ENCODE results near the gene PASK. TPM values are rescaled to one million over a fixed set of nuclear protein-coding genes. Genes with fewer than 3 reads are reported as not detected.

Gene PASK
- total RNA-seq, 1 experiment from 2014 or later, result 45.8 TPM

GRCh38 chr2:241142593-241142992, 6.7 kb downstream of the PASK start (continued):
- no peak for TF ChIP-seq SRF (IDR thresholded peaks at IDR 0.05; ENCODE audit: low read depth)
- no peak for TF ChIP-seq JUND (IDR thresholded peaks at IDR 0.05)
- no peak for TF ChIP-seq ELF1 (IDR thresholded peaks at IDR 0.05; ENCODE audit: borderline replicate concordance, low read depth)

DNA sequence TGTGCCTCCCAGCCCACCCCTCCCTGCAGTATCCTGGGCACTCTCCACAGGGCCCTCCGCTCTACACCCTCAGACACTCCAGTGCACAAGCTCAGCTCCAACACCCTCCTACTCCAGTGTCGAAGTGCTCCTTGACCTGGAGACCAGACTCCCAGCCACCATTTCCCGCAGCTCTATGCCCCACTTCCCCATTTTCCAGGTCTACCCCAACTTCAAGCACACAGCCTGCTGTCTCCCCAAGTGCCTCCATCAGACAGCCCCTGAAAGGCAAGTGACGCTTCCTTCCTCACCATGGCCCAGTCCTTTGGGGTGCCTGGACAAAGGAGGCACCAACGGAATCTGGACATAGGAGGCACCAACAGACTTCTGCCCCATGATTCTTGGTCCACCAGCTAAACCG, 7.2 kb downstream of the PASK start:
- CTCF ChIA-PET, result no interaction called here
- BruUV-seq (replicated peaks), result no TSS peak

More for the DNA sequence above, 7.2 kb downstream of the PASK start:
- ChIA-PET POLR2A (interaction anchor here (1.7 kb wide), 1 partner anchor 8 kb away, joined by 4 read pairs; the partner anchor contains the start of gene PPP1R7), RAD21 (ENCODE audit: low non-redundant PET in 1 of 2, low total read pairs in 2 of 2, uncharacterized antibody in 2 of 2, unreplicated experiment in 2 of 2) (no interaction called here)
- intact Hi-C loops (cut with micrococcal nuclease), result no loop called here
- Histone ChIP-seq H3K79me2 (ENCODE audit: insufficient read depth, low read length) (peaks cover 25% of the 10 kb centered on the region; the same call in 1 of the 2 replicates), H3K4me3 (replicated peaks in 1 of 2; ENCODE audit: low read depth in 1 of 2, low read length in 2 of 2) (no peak overlapping the region), H2AFZ (ENCODE audit: low read depth, low read length, poor library complexity, severe bottlenecking) (no peak overlapping the region), H4K20me1 (ENCODE audit: insufficient read depth) (no peaks in the 10 kb centered on the region), H3K4me1 (ENCODE audit: control insufficient read depth in 1 of 2, insufficient read depth in 2 of 2, low read length in 2 of 2) (no peaks in the 10 kb centered on the region), H3K36me3 (ENCODE audit: control insufficient read depth in 1 of 2, insufficient read depth in 2 of 2, low read length in 2 of 2) (peaks cover 0 to 4% of the 10 kb centered on the region in 2 experiments; a peak in 2 of 4 replicates), H3K9ac (ENCODE audit: low read length) (no peak overlapping the region), H3K27me3 (ENCODE audit: insufficient read depth, low read length) (no peaks in the 10 kb centered on the region), H3K9me2 (ENCODE audit: insufficient read depth) (no peaks in the 10 kb centered on the region), H3K27ac (ENCODE audit: low read depth, low read length) (no peak overlapping the region), H3K4me2 (ENCODE audit: low read length) (no peak overlapping the region), H3K9me3 (ENCODE audit: control insufficient read depth in 1 of 2, insufficient read depth in 1 of 2, low read depth in 1 of 2, low read length in 2 of 2) (no peaks in the 10 kb centered on the region)
- ATAC-seq (no peak), DNase-seq (ENCODE audit: low read depth, low spot score) (no peak)
- TF ChIP-seq CEBPB (IDR thresholded peaks at IDR 0.05; ENCODE audit: low read depth) (no peak), JUND (IDR thresholded peaks at IDR 0.05) (no peak), EZH2 (IDR thresholded peaks at IDR 0.05) (no peak), POLR2A (IDR thresholded peaks at IDR 0.05; ENCODE audit: borderline replicate concordance, extremely low read depth, insufficient read depth, insufficient read length) (no peak), YY1 (IDR thresholded peaks at IDR 0.05; ENCODE audit: extremely low read depth, insufficient replicate concordance, low read depth, low read length) (no peak), TCF7L2 (IDR thresholded peaks at IDR 0.05; ENCODE audit: borderline replicate concordance, extremely low read depth, insufficient read depth, insufficient read length) (no peak), MAX (IDR thresholded peaks at IDR 0.05) (no peak), ZBTB33 (IDR thresholded peaks at IDR 0.05; ENCODE audit: extremely low read depth, insufficient replicate concordance, low read length) (no peak)
- TF ChIP-seq, protein P1, sequence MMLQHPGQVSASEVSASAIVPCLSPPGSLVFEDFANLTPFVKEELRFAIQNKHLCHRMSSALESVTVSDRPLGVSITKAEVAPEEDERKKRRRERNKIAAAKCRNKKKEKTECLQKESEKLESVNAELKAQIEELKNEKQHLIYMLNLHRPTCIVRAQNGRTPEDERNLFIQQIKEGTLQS (IDR thresholded peaks at IDR 0.05), result no peak

Measured in HCT116 (cell line).